Frontal cortex (tissue), 4 donors: Measurements from ENCODE around the gene ARL15. TPM values are rescaled to one million over a fixed set of nuclear protein-coding genes. Genes with fewer than 3 reads are reported as not detected.
A peak's percentile ranks its signal among the peaks of the same experiment; 100 is the strongest.

Experiments
- DNase-seq, 2 donors: peaks; one replicate each; pipeline ENCODE4 v3.0.0; 2012; ENCODE audit warnings: low spot score in 2 of 2
- FAIRE-seq: peaks from 2 replicates; lab custom pipeline; 2012; peaks lifted over from hg19 to GRCh38; lab: Jason Lieb, UNC
- total RNA-seq: library from RNA; depleted of rRNA; stranded (reverse); fragments of >200 nt; gene quantifications from one replicate; pipeline ENCODE4 v1.2.3, GENCODE V29; 2014
- donor health status: control.
- donor health status: control.
- donor health status: control.

The ARL15 gene
- total RNA-seq, 1 donor from 2014 or later = 123 TPM

DNA sequence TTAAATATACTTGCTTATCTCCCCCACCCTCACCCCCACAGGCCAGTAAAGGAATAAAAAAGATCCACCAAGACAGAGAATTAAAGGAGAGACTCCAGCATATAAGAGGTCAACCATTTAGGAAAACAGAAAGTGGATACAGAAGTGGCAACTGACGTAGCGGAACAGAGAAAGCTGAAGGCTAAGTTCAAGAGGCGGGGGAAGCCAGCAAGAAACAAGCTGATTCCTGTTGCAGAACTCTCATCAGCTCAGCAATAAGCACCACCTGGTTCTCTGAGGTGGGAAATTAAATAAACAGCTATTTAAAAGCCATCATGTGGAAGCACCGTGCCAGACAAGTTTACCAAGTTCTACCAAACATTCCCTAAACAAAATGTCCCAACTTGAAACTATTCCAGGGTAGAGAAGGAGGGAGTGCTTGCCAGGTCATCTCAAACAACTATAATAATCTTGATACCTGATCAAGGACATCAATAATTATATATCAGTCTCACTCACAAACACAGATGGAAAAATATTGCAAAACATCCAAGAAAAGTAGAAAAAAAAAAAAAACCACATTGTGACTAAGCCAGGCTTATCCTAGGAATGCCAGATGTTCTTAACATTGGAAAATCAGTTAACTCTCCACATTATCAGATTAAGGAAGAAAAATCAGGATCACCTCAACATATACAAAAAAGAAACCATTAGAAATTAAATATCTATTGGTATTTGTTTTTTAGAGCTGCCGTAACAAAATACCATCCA lies 7.3 kb upstream of the ARL15 start:
- DNase-seq (no peak), FAIRE-seq (no peak)

DNA sequence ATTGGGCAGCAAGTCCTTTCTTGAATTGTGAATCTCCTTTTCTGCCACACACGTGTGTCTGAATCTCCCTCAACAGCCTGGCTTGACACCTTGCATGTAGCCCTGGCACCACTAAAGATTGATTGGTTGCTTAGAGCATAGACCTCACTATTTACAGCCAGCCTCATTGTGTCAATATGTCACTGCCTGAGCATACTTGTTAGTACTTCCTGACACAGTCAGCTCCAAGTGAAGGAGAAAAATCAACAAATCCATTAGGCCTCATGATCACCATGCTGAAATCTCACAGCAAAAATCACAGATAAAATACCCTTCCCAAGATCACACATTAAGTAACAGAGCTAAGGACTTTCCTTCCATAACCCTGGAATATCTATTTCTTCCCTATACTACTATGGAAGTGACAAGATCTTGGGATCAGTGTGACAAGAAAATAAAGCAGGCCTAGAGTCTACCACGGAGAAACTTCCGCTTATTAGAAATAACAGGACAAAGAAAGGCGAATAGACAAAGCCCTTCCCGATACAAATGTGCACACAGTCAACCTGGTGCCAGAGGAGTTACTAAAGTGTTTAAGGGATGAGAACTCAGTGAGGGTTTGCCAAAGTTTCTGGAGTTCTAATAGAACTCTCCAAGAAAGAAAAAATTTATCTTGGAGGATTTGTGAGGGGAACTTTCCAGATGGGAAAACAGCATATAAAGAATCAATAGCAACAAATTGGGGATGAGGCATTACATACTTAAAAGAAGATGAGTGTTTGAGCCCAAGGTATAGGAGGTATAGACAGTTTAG lies 5.6 kb upstream of the ARL15 start:
- FAIRE-seq = no peak
- DNase-seq = no peak

DNA sequence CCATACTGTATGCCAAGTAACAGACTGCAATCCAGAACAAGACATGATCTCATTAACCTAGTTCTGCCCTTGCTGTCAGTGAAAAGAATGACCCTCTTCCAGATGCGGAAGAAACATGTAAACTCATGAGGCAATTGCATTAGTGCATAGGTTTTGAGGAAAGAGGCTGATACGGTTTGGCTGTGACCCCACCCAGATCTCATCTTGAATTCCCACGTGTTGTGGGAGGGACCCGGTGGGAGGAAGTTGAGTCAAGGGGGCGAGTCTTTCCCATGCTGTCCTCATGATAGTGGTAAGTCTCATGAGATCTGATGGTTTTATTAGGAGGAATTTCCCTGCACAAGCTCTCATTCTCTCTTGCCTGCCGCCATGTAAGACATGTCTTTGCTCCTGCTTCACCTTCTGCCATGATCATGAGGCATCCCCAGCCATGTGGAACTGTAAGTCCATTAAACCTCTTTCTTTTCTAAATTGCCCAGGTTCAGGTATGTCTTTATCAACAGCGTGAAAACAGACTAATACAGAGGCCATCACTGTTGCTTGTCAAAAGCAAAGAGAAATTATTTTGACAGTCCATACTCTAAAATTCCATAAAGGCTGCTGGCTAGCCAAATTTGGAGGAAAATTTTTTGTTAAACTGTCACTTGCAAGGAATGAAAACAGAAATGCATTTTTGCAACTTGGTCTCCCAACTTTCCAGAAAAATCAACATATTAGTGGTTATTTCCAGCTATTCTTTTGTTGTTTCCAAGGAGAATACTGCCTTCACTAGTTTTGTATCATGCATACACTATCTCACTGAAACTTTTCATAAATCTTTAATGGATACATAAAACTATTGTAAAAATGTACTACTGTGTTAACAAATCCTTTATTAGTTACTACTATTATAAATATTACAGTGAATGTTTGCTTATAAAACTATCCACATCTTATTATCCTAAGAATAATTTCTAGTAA lies 3.2 kb upstream of the ARL15 start:
- FAIRE-seq = no peak
- no peak for DNase-seq

DNA sequence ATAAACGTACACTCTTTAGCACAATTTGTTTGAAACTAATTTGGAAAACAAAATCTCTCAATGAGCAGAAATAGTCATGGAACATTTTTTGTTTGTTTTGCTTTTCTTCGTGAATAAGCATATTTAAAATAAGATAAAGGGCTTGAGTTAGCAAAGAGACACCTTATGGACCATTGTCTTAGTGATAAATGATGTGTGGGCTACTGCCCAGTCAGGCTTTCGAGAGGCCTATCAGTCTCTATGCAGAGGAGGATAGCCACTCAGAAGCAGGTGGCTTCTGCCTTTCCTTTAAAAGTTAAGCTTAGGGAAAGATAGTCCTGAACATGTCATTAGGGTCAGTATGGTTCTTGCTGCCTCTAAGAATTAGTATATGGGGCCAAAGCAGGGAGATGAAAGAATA lies 2.1 kb upstream of the ARL15 start:
- FAIRE-seq = no peak

DNA sequence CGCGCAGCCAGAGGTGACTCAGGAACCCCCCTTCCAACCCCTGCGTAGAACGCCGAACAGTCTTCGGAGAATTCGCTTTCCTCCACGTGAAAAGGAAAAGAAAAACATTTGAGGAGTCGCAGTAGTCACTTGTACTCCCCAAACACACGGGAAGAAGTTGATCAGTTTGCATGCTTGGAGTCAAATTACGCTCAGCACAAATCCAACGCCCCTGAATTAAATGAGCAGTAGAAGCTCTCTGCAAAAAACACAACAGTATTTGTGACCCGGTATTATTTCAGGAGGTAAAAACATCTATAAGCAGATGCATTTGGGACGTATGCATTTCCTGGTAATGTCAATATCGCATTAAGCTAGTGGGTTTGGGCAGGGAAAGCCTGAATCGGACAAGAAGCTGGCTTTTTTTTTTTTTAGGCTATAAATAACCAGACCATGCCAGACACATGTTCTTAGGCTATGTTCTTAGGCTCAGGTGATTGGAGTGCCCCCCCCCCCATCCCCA lies 854 bp upstream of the ARL15 start:
- FAIRE-seq (no peak), DNase-seq (no peak)

More for the DNA sequence above, 2.1 kb upstream of the ARL15 start:
- DNase-seq = no peak

DNA sequence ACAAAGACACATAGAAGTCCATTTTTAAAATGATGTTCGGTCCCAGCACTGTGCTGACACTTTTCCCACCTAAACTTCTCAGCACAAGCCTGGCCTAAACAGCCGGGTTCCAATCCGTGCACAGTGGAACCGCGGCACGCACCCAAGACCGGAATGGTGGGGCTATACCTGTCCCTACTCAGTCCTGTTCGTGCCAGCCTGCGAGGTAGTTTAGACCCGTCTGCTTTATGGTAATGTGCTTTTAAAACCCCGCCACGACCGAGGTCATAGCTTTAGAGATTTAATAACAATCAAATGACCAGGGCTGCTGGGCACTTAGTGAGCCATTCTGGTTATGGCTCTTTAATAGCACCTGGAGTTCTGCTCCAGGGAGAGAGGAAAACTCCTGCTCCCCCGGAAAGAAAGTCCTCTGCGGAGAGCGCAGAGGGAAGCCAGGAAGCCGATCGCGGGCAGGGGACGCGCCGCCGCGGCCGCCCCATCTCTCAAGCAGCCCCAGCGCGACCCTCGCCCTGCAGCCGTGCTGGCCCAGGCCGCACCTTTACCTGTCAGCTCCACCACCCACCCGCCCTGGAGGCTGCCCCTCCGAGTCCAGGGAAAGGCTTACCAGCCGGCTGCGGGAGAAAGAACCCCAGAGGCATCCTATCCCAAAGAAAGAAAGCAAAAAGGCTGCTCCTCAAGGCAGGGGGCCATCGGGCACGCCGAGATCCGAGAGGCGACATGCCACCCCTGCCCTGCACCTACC lies 511 bp downstream of the ARL15 start:
- no peak for FAIRE-seq
- DNase-seq = peak; percentile 15 to 24

DNA sequence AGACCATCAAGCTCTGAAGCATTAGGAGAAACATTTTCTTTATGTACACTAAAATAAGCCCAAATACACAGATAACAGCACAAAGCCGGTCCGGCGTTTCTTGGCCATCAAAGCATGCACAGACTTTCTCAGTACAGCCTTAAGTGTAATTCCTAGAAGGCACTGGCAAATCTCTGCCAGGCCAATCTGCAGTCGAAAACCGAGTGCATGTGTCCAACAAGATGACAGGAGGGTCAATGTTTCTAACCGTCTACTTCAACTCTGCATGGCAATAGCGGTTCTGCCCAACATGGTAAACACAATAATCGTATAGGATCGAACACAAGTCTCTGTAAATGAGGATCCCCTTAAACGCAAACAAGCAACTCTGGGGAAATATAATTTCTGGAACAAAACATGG lies 1.1 kb downstream of the ARL15 start:
- FAIRE-seq = no peak
- no peak for DNase-seq

DNA sequence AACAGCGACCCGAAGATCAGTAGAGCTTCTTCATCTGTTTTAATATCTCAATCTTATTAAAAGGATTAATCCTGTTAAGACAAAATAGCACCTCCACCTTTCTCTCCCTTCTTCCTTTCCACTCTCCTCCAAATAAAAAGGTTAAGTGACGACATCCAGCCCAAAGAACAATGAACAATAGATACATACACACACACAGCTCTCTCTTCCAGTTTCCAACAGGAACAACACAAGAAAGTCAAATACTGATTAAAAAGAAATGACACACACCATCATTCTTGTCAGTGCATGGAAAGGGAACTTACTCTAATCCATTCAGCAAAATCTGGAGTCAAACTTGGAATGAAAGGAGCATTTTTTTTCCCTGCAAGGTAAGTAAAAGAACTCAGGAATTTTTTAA lies 2.8 kb downstream of the ARL15 start:
- FAIRE-seq (no peak), DNase-seq (no peak)

DNA sequence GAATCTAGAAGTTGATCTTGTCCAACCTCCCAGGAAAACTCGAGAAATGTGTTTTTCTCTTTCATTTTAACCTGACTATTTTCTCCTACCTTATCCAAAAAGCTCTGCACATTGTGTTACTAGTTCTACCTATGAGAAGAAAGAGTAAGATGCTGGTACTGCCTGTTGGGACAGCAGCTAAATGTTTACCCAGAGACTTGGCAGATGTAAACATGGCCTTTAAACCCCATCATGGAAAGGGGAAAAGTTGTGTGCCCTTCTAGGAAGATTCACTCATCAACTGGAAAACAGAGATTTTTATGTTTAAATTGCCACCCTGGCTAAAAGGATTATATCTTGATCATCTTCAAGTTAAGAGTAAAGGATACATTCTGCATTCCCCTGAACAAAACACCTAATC lies 3.5 kb downstream of the ARL15 start:
- FAIRE-seq (no peak), DNase-seq (no peak)

DNA sequence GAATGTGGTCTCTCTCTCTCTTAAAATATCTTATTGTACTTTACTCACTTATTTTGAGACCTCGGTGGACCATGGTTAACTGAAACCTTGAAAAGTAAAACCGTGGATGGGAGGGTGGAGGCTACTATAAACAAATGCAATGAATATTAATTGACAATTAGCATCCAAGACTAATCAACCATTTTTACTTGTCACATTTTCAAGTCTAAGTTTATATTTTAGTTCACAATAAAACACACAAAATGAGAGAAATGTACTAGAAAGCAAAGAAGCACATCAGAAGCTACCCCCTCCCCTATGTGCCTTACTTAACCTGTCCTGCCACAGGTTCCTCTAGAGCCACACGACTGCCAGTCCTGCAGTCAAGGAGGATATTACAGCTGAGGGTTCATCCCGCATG lies 4.6 kb downstream of the ARL15 start:
- no peak for FAIRE-seq

DNA sequence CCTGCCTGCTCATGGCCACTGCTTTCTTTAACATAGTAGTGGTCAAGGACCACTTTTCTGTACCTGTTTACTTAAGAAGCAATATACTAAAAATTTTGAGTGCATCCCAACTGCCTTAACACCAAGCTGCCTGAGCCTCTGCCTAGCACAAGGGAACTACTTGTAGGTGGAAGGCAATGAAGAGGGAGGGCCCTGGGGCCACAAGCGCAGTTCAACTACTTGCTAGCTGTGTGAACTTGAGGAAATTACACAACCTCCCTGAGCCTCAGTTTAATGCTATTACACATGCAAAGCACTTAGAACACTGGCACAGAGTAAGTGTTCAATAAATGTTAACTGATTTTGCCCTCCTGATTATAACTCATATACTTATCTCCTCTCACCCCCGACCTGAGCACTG lies 6.3 kb downstream of the ARL15 start:
- FAIRE-seq (no peak), DNase-seq (no peak)

More for the DNA sequence above, 4.6 kb downstream of the ARL15 start:
- no peak for DNase-seq

DNA sequence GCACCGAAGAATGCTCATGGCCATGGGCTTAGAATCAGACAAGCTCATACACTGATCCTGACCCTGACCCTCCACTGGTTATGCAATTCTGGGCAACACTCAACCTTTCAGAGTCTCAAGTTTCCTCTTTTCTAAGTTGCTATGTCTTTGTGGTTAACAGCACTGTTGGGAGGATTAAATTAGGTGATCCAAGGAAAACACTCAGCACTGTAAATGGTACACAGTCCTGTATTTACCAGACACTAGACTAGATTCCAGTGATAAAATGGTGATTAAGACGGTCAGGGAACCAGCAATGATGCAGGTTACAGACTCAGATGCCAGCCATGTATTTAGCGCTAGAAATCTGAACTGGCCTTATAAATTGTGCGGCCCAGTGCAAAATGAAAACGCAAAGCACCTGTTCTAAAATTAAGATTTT lies 8.1 kb downstream of the ARL15 start:
- no peak for DNase-seq
- FAIRE-seq = no peak

DNA sequence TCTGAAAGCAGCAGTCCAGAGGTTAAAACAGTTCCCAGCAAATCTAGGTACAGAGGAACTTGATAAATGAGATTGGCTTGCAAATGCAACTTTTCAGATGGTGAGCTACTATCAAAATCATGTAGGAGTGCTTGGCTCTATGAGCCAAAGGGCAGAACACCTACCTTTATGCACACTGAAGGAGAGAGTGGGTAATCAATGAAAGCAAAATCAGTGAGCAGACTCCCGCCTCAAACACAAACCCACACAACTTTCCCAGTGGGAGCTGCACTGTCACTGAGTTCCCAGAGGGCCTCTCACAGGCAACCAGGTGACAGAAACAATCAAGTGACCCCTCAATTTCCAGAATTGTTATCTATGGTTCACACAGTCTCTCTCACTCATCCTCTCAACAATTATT lies 8.5 kb downstream of the ARL15 start:
- FAIRE-seq (no peak), DNase-seq (no peak)

DNA sequence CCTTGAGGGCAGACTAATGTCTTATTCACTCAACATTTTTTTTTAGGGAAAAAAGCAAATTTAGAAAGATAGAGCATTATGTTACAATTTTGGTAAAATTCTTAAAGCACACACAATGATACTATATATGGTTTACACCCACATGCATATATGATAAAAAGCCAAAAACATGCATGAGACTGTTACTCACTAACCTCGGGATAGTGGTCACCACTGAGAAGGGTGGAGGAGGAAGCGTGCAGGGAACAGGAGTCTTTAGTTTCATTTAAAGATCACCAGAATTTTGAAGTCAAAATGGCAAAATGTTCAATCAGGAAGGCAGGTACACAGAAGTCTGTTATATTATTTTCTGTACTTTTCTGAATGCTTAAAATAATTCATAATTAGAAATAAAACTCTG lies 9.2 kb downstream of the ARL15 start:
- no peak for DNase-seq
- no peak for FAIRE-seq

DNA sequence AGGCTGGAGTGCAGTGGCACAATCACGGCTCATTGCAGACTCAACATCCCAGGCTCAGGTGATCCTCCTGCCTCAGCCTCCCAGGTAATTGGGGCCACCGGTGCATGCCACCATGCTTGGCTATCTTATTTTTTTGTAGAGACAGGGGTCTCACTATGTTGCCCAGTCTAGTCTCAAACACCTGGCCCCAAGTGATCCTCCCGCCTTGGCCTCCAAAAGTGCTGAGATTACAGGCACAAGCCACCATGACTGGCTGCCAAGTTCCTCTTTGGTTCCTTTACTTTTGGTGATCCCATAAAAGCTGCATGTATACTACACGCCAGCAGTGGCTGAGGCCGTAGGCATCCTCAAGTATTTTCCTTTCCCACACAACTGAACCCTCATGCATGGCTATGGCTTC lies 11.4 kb downstream of the ARL15 start:
- FAIRE-seq (no peak), DNase-seq (no peak)

DNA sequence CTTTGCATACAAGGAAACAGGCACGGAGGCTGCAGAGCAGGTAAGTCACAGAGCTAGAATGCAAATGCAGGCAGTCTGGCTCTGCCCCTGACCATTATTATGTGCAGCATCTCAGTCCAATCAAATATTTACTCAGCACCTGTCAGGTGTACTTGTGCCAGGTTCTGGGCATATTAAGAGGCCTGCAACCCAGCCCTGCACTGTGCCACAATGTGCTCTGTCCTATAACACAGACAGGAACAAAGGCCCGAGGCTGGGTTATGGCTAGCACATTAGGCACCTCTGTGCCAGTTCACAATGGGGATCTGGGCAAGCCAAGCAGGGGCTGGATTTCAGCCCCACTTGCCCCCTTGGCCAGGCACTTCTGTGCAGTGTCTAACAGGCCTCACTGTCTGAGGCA lies 14.0 kb downstream of the ARL15 start:
- FAIRE-seq (no peak), DNase-seq (no peak)

DNA sequence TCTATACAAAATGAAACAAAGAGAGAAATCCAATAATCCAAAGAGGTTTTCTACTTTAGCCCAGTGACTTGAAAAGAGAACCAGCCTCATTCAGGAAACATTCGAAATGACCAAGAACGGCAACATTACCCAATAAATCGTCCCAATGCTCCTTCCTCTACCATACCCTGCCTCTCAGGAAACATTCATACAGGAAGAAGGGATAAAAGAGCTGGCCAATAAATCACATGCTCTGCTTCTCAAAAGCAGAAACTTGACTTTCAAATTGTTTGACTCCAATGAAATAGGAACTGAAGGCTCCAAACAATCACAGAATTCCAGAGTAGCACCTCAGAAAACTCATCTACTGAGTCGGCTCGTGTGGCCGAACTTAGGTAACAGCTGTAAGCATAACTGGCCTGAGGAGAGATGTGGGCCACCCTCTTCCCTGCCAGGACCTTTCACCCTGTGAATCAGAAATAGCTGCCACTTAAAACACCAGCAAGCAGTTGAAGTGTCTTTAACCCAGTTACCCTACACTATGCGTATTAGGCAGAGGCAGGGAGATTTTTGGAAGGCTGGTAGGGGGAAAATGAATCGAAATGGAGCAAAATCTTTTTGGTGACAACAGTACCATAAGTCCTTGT lies 14.6 kb downstream of the ARL15 start:
- no peak for FAIRE-seq
- no peak for DNase-seq

DNA sequence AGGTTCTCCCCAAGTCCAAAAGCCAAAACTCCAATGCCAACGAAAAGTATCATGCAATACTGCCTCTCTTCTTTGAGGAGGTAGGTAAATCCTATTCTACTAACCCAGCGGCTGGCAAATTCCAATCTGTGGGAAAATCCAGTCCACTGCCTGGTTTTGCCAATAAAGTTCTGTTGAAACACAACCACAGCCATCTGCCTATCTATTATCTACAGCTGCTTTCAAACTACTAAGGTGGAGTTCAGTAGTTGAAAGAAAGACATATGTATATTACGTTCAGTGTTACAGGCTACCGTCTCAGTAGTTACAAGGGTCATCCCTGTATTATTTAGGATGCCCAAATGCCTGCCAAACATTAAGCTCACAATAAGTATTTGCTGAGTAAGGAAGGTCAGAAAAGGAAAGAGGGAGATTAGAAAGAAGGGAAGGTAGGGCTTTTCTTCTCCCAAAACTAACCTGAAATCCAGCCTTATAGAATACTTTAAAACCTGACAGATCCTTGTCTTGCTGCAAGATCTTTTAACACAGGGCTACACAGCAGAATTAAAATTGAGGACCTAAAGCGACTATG lies 16.2 kb downstream of the ARL15 start:
- no peak for FAIRE-seq

DNA sequence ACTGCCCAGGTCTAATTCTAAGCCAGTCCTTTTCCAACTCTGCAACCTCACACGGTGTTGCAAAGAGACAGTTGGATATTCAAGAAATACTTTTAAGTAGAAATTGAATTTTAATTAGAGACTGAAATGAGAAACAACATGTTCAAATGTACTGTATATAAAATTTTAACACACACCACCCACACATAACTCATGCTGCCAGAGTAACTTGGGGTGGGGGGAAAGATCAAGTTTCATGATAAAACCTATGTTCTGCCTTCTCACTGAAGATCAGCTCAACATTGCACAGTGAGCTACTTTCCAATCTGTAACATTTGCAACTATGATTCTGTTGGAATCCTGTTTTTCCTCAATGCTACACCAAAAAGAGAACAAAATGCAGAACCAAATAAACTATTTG lies 17.5 kb downstream of the ARL15 start:
- no peak for FAIRE-seq

More for the DNA sequence above, 16.2 kb downstream of the ARL15 start:
- DNase-seq = no peak

More for the DNA sequence above, 17.5 kb downstream of the ARL15 start:
- DNase-seq = no peak
